OCI-LY1 (cell line): ENCODE measurements around the gene ERP44.

Source experiments
- H2AFZ ChIP-seq: fragments of 200-600 bp; sonication (generic), shearing (Covaris generic); 2 replicates; pipeline ENCODE4 v1.6.0; 2014; ENCODE audit warnings: antibody characterized with exemption, mild to moderate bottlenecking, low read length
- H3F3A ChIP-seq: fragments of 200-600 bp; sonication (generic), shearing (Covaris generic); 2 replicates; pipeline ENCODE4 v1.6.0; 2014; ENCODE audit warnings: mild to moderate bottlenecking, antibody characterized with exemption, low read length, moderate library complexity; ENCODE audit not compliant: insufficient read depth
- H3K27ac ChIP-seq: fragments of 200-600 bp; sonication (generic); 2 replicates; pipeline ENCODE4 v1.5.1; 2014; ENCODE audit warnings: low read length, mixed run types, mild to moderate bottlenecking, low read depth; ENCODE audit not compliant: poor library complexity, severe bottlenecking
- H3K27me3 ChIP-seq: fragments of 200-600 bp; sonication (generic); 2 replicates; pipeline ENCODE4 v1.6.0; 2014; ENCODE audit warnings: antibody characterized with exemption, mild to moderate bottlenecking, low read length, moderate library complexity; ENCODE audit not compliant: insufficient read depth
- H3K36me3 ChIP-seq: fragments of 200-600 bp; sonication (generic); 2 replicates; pipeline ENCODE4 v1.6.1; 2014; ENCODE audit warnings: mild to moderate bottlenecking, antibody characterized with exemption, low read length, moderate library complexity, mixed read lengths; ENCODE audit not compliant: insufficient read depth
- H3K4me1 ChIP-seq: fragments of 200-600 bp; sonication (generic); 2 replicates; pipeline ENCODE4 v1.5.1; 2014; ENCODE audit warnings: mild to moderate bottlenecking, low read length, moderate library complexity; ENCODE audit not compliant: insufficient read depth, severe bottlenecking
- H3K4me2 ChIP-seq: fragments of 200-600 bp; sonication (generic), shearing (Covaris generic); 2 replicates; pipeline ENCODE4 v1.6.1; 2014; ENCODE audit warnings: low read length
- H3K4me3 ChIP-seq: fragments of 200-600 bp; sonication (generic); 2 replicates; pipeline ENCODE4 v1.5.1; 2014; ENCODE audit warnings: low read length, low read depth, mild to moderate bottlenecking, mixed read lengths; ENCODE audit not compliant: poor library complexity, severe bottlenecking
- H3K79me2 ChIP-seq: fragments of 200-600 bp; shearing (Covaris generic); 2 replicates; pipeline ENCODE4 v1.6.1; 2016; ENCODE audit warnings: mixed run types, low read length, mixed read lengths; ENCODE audit not compliant: insufficient read depth
- H3K9ac ChIP-seq: fragments of 200-600 bp; sonication (generic), shearing (Covaris generic); 2 replicates; pipeline ENCODE4 v1.6.1; 2014; ENCODE audit warnings: mild to moderate bottlenecking, low read length, mixed read lengths
- H3K9me2 ChIP-seq: fragments of 200-600 bp; sonication (generic), shearing (Covaris generic); 2 replicates; pipeline ENCODE4 v1.6.1; 2014; ENCODE audit warnings: low read depth, mild to moderate bottlenecking, low read length, mixed read lengths
- H3K9me3 ChIP-seq: fragments of 200-600 bp; shearing (Covaris generic); 2 replicates; pipeline ENCODE4 v1.6.1; 2014; ENCODE audit warnings: low read length, mixed read lengths
- H4K20me1 ChIP-seq: fragments of 200-600 bp; sonication (generic), shearing (Covaris generic); 2 replicates; pipeline ENCODE4 v1.6.0; 2016; ENCODE audit warnings: mild to moderate bottlenecking, low read length; ENCODE audit not compliant: insufficient read depth
- EZH2 ChIP-seq: fragments of 200-600 bp; sonication (generic), shearing (Covaris generic); IDR thresholded peaks from 2 replicates; pipeline ENCODE4 v1.8.0; 2017; ENCODE audit warnings: borderline replicate concordance, mixed run types, mild to moderate bottlenecking, antibody characterized with exemption, low read length, moderate library complexity, mixed read lengths
- TF ChIP-seq, protein P1 (sequence below): fragments of 200-600 bp; sonication (generic), shearing (Covaris generic); IDR thresholded peaks from 2 replicates; pipeline ENCODE4 v1.5.1; 2017; ENCODE audit warnings: mild to moderate bottlenecking, antibody characterized with exemption, low read length, moderate library complexity, mixed read lengths

Gene ERP44

DNA sequence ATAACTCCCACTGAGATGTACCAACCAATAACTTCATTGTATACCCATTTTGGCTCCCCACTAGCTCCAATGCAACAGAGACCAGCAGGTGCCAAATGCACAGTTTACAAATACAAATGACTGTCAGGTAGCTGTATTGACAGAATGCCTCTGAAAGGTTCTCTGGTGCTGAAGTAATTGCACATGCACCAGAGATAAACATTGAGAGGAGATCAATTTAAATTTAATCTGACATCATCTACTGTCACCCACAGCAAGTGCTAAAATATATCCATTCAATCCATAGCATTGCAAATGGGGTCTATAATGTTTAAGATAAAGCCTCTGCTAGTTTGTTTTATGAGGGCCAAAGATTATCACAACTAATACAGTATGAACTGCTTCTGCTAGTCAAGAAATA, 112.2 kb downstream of the ERP44 start:
- Histone ChIP-seq H3K9ac (no peak overlapping the region), H3K4me1 (no peaks in the 10 kb centered on the region), H3K27me3 (no peaks in the 10 kb centered on the region), H3K4me2 (no peak overlapping the region), H3K79me2 (no peaks in the 10 kb centered on the region), H3K27ac (no peak overlapping the region), H3K36me3 (peaks cover 15% of the 10 kb centered on the region), H3K9me2 (no peaks in the 10 kb centered on the region), H4K20me1 (no peaks in the 10 kb centered on the region), H2AFZ (no peak overlapping the region), H3F3A (no peaks in the 10 kb centered on the region), H3K4me3 (no peak overlapping the region), H3K9me3 (no peaks in the 10 kb centered on the region)
- TF ChIP-seq, protein P1, sequence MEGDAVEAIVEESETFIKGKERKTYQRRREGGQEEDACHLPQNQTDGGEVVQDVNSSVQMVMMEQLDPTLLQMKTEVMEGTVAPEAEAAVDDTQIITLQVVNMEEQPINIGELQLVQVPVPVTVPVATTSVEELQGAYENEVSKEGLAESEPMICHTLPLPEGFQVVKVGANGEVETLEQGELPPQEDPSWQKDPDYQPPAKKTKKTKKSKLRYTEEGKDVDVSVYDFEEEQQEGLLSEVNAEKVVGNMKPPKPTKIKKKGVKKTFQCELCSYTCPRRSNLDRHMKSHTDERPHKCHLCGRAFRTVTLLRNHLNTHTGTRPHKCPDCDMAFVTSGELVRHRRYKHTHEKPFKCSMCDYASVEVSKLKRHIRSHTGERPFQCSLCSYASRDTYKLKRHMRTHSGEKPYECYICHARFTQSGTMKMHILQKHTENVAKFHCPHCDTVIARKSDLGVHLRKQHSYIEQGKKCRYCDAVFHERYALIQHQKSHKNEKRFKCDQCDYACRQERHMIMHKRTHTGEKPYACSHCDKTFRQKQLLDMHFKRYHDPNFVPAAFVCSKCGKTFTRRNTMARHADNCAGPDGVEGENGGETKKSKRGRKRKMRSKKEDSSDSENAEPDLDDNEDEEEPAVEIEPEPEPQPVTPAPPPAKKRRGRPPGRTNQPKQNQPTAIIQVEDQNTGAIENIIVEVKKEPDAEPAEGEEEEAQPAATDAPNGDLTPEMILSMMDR = no peak
- TF ChIP-seq EZH2 = no peak

DNA sequence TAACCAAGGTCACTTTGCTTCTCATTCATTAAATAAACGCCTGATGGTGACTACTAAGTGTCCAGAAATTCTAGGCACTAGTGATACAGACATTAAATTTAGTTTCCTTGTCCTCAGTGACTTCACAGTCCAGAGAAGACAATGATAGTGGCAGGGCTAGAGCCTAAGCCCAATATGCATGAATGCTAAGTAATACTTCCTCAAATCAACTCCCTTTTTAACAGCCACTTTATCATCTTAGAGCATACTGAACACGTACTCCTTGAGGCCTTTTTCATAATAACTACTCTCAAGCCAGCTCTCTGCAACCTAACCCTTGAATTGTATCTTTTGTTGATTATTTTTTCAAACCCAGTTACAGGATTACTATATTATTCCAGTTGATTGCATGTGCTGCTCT, 118.2 kb downstream of the ERP44 start:
- TF ChIP-seq EZH2 = no peak
- TF ChIP-seq, protein P1 = no peak
- H3K9me3 ChIP-seq = no peaks in the 10 kb centered on the region
- peaks cover 5% of the 10 kb centered on the region; the same call in 1 of the 2 replicates for H3K36me3 ChIP-seq
- H3F3A ChIP-seq = no peaks in the 10 kb centered on the region
- no peak overlapping the region for H3K4me3 ChIP-seq
- H3K27me3 ChIP-seq = no peaks in the 10 kb centered on the region
- no peak overlapping the region for H3K27ac ChIP-seq
- no peak overlapping the region for H2AFZ ChIP-seq
- no peak overlapping the region for H3K4me2 ChIP-seq
- no peaks in the 10 kb centered on the region for H3K4me1 ChIP-seq
- no peaks in the 10 kb centered on the region for H4K20me1 ChIP-seq
- no peaks in the 10 kb centered on the region for H3K9me2 ChIP-seq
- no peaks in the 10 kb centered on the region for H3K79me2 ChIP-seq
- no peak overlapping the region for H3K9ac ChIP-seq

DNA sequence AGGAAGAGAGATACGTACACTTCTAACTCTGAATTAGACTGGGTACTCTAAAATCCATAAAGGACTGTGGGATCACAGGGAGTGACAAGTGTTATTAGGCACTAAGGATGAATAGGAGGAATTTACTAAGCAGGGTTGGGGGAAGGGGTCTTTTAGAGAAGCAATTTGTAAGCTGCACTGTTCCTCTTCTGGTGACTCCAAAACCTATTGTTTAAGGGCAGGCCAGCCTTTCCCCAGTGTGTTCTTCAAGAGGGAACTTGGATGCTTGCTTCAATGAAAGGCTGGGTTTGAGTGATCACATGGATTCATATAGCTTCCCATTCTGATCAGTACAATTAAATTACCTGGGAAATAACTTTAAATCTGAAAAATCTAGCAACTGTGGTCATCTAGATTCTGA, 120.6 kb downstream of the ERP44 start:
- Histone ChIP-seq H2AFZ (no peak overlapping the region), H3K27me3 (no peaks in the 10 kb centered on the region), H3F3A (no peaks in the 10 kb centered on the region), H3K9me2 (no peaks in the 10 kb centered on the region), H3K36me3 (0 out of 2 replicates have a peak, but pooled peaks cover 5% of the 10 kb centered on the region), H4K20me1 (no peaks in the 10 kb centered on the region), H3K4me3 (no peak overlapping the region), H3K9me3 (no peaks in the 10 kb centered on the region), H3K4me1 (no peaks in the 10 kb centered on the region), H3K79me2 (no peaks in the 10 kb centered on the region), H3K27ac (no peak overlapping the region), H3K9ac (no peak overlapping the region), H3K4me2 (no peak overlapping the region)
- TF ChIP-seq, protein P1 = no peak
- TF ChIP-seq EZH2 = no peak
